ENCODE data around the gene CDC37. TPM values are rescaled to one million over a fixed set of nuclear protein-coding genes. Genes with fewer than 3 reads are reported as not detected.
"Not testable (repeated sequence)": the region's sequence is repeated elsewhere in the genome, so short reads cannot be mapped to it uniquely, and the experiment has no call there.

CDC37 gene
- total RNA-seq, 4 donors from 2014 or later, result 146 to 308 (median 195) TPM

GRCh38 chr19:10393137-10393536 lies 10.2 kb downstream of the CDC37 start:
- DNase-seq (ENCODE audit: low spot score) (no peak), ATAC-seq (ENCODE audit: low FRiP score) (no peak)
- TF ChIP-seq, protein P1, sequence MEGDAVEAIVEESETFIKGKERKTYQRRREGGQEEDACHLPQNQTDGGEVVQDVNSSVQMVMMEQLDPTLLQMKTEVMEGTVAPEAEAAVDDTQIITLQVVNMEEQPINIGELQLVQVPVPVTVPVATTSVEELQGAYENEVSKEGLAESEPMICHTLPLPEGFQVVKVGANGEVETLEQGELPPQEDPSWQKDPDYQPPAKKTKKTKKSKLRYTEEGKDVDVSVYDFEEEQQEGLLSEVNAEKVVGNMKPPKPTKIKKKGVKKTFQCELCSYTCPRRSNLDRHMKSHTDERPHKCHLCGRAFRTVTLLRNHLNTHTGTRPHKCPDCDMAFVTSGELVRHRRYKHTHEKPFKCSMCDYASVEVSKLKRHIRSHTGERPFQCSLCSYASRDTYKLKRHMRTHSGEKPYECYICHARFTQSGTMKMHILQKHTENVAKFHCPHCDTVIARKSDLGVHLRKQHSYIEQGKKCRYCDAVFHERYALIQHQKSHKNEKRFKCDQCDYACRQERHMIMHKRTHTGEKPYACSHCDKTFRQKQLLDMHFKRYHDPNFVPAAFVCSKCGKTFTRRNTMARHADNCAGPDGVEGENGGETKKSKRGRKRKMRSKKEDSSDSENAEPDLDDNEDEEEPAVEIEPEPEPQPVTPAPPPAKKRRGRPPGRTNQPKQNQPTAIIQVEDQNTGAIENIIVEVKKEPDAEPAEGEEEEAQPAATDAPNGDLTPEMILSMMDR (IDR thresholded peaks at IDR 0.05), result no peak

DNA sequence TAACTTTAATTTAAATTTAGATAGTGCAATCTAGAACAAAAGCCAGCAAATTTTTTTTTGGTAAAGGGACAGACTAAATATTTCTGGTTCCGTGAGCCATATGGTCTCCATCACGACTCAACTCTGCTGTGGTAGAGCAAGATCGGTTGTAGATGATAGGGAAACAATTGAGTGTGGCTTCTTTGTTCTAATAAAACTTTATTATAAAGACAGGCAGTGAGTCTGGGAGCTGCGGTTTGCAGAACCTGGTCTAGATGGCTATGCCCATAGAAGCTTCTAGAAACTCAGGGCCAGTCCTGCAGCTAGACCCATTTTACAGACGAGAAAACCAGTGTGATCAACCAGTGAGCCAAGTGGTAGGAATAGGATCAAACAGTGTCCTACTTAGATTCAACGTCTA lies 11.2 kb downstream of the CDC37 start:
- ATAC-seq (ENCODE audit: low FRiP score) (no peak), DNase-seq (ENCODE audit: low spot score) (no peak)
- TF ChIP-seq, protein P1 (IDR thresholded peaks at IDR 0.05), result no peak

- ATAC-seq (ENCODE audit: low FRiP score), result peak; percentile 55
- TF ChIP-seq, protein P1 (IDR thresholded peaks at IDR 0.05), result no peak
Observed at GRCh38 chr19:10390652-10391286, 12.6 kb downstream of the CDC37 start.

DNA sequence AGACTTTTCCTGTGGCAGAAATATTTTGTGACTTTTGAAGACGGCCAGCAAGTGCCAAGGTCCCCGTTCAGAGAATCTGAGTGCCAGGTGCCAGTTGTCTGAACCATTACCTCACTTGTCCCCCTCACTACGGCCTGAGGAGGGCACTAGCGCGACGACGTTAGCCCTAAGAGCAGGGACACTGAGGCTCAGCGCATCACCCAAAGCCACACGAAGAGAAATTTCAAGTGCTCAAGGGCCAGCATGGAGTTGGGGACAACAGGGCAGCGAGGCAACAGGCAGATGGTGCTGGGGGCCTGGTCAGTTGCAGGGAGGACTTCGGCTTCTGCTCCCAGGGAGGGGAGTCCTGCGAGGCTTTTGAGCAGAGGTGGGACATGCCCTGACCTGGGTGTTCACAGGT lies 13.5 kb downstream of the CDC37 start:
- TF ChIP-seq, protein P1 (IDR thresholded peaks at IDR 0.05), result no peak
- DNase-seq (ENCODE audit: low spot score), result no peak
- no peak for ATAC-seq (ENCODE audit: low FRiP score)

More at GRCh38 chr19:10390652-10391286, 12.6 kb downstream of the CDC37 start:
- DNase-seq (ENCODE audit: low spot score), result peak; percentile 55

GRCh38 chr19:10388957-10389356 lies 14.4 kb downstream of the CDC37 start:
- TF ChIP-seq, protein P1 (IDR thresholded peaks at IDR 0.05), result peak in 2 of 3 donors; percentile 65 to 83
- ATAC-seq (ENCODE audit: low FRiP score) (peak; percentile 51), DNase-seq (ENCODE audit: low spot score) (peak; percentile 100)

- TF ChIP-seq, protein P1 (IDR thresholded peaks at IDR 0.05), result no peak
- DNase-seq (ENCODE audit: low spot score) (no peak), ATAC-seq (ENCODE audit: low FRiP score) (no peak)
Observed at GRCh38 chr19:10384580-10384979, 18.8 kb downstream of the CDC37 start.

- not testable (repeated sequence) for ATAC-seq (ENCODE audit: low FRiP score); DNase-seq (ENCODE audit: low spot score)
Observed at GRCh38 chr19:10383223-10383499, 20.2 kb downstream of the CDC37 start.

Data from omental fat pad (tissue), 4 donors.